GM12874 (cell line): ENCODE results near the gene GBF1.

Experiments used
- CTCF ChIP-seq: IDR thresholded peaks from 2 replicates; pipeline ENCODE4 v1.5.1; 2011; ENCODE audit warnings: low read depth, mild to moderate bottlenecking, control low read depth, low read length, moderate library complexity; ENCODE audit not compliant: insufficient read depth

Gene GBF1

GRCh38 chr10:102341038-102341688 lies 95.8 kb downstream of the GBF1 start:
- no peak for TF ChIP-seq CTCF

- no peak for TF ChIP-seq CTCF
Observed at GRCh38 chr10:102342458-102342857, 97.1 kb downstream of the GBF1 start.

DNA sequence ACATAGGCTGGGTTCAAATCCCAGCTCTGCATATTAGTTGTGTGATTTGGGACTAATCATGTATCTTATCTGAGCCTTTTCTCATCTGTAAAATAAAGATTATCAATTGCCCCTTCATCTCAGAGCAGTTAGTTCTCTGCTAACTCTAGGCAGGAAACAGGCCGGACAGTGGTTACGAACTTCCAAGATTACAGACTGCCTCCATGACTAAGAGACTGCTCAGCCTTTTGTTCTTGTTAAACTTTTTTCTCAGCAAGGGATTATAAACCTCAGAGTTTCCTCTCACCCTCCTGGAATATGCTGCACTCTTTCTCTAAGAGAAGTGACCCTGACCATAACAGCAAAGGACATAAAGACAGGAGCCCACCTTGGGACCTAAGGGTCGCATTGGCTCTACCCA lies 97.6 kb downstream of the GBF1 start:
- TF ChIP-seq CTCF, result no peak

DNA sequence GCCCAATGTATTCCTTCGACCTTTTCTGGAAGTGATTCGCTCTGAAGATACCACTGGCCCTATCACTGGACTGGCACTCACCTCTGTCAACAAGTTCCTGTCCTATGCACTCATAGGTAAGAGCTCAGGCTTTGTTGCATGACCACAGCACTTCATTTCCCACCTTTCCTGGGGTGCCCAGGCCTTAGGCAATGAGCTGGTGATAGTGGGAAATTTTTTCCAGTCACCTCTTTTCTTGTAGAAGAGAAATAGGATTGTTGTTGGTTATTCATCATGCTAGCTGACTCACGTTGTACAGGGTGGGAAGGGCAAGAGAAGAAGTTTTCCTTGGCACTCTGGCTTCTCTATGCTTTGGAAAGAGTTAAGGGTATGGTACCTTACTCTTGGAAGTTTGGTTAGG lies 98.7 kb downstream of the GBF1 start:
- no peak for TF ChIP-seq CTCF

GRCh38 chr10:102347236-102347828 lies 102.0 kb downstream of the GBF1 start:
- TF ChIP-seq CTCF, result peak; percentile 30; the same call in 1 of the 2 replicates

- peak; percentile 85 for TF ChIP-seq CTCF
Observed at GRCh38 chr10:102352066-102352715, 106.9 kb downstream of the GBF1 start.

DNA sequence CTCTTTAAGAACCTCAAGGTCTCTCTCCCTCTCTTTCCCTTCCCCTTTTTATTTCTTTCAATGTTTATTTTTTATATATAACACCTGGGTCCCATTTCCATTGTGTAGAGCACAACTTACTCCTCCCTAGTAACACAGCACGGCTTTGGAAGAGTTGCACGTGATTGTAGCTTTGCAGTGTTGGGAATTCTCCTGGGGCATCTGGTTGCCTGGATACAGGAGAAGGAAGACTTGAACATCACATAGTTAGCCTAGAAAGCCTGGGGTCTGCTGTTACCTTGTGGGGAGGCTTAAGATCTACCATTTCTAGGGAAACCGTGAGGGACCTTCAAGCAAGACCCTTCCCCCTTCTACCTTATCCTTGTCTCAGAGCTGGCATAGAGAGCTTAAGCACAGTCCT lies 109.1 kb downstream of the GBF1 start:
- no peak for TF ChIP-seq CTCF
